Adipocyte (in vitro differentiated cells): ENCODE measurements around the gene JUNB.
A peak's percentile ranks its signal among the peaks of the same experiment; 100 is the strongest.

Experiments used
- DNase-seq: peaks from one replicate; pipeline ENCODE4 v3.0.0-alpha.2; 2015; ENCODE audit warnings: low read depth
- H3K27me3 ChIP-seq: replicated peaks from 2 replicates; pipeline ENCODE4 v1.7.0; 2013; ENCODE audit warnings: mild to moderate bottlenecking, low read length, moderate library complexity; ENCODE audit not compliant: control insufficient read depth, insufficient read depth
- H3K36me3 ChIP-seq: 2 replicates; pipeline ENCODE4 v1.7.0; 2013; ENCODE audit warnings: low read length, mild to moderate bottlenecking, moderate library complexity; ENCODE audit not compliant: control insufficient read depth, insufficient read depth, severe bottlenecking
- H3K4me1 ChIP-seq: 2 replicates; pipeline ENCODE4 v1.7.0; 2013; ENCODE audit warnings: mild to moderate bottlenecking, low read length, moderate library complexity; ENCODE audit not compliant: control insufficient read depth, insufficient read depth
- H3K4me3 ChIP-seq: 2 replicates; pipeline ENCODE4 v1.7.0; 2013; ENCODE audit warnings: mild to moderate bottlenecking, low read length, moderate library complexity
- H3K9ac ChIP-seq: 2 replicates; pipeline ENCODE4 v1.7.0; 2013; ENCODE audit warnings: mild to moderate bottlenecking, low read length, moderate library complexity
- H3K9me3 ChIP-seq: 2 replicates; pipeline ENCODE4 v1.7.0; 2013; ENCODE audit warnings: mild to moderate bottlenecking, low read length, moderate library complexity; ENCODE audit not compliant: control insufficient read depth

The JUNB gene

GRCh38 chr19:12784394-12784870 is 6.9 kb upstream of the JUNB start:
- Histone ChIP-seq H3K9me3 (no peaks in the 10 kb centered on the region), H3K4me3 (no peak overlapping the region), H3K27me3 (no peaks in the 10 kb centered on the region), H3K4me1 (peaks cover 60% of the 10 kb centered on the region), H3K9ac (no peak overlapping the region), H3K36me3 (no peaks in the 10 kb centered on the region)
- DNase-seq, result peak; percentile 26

DNA sequence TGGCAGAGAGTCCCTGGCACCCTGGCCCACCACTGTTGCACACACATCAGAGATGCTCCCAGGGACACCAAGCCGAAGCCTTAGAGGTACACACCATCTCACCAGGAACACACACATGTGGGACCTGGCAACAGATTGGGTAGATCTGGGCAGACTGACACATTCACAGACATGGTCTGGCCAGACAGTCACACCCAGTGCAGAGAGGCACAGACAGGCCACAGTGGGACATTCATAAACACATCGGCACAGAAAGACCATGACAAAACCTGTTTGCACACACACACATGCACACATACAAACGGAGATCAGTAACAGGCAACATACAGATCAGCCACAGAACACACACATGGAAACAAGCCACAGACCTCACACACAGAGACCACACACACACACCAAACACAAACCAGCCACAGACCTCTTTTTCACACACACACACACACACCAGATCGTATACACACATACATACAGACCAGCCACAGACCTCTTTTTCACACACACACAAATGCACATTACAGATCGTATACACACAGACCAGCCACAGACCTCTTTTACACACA is 6.3 kb upstream of the JUNB start:
- H3K4me1 ChIP-seq, result peaks cover 55% of the 10 kb centered on the region
- H3K9me3 ChIP-seq, result no peaks in the 10 kb centered on the region
- DNase-seq, result peak; percentile 41
- H3K4me3 ChIP-seq, result no peak overlapping the region
- no peak overlapping the region for H3K9ac ChIP-seq
- no peaks in the 10 kb centered on the region for H3K27me3 ChIP-seq
- H3K36me3 ChIP-seq, result no peaks in the 10 kb centered on the region

- Histone ChIP-seq H3K36me3 (no peaks in the 10 kb centered on the region), H3K9me3 (no peaks in the 10 kb centered on the region), H3K27me3 (no peaks in the 10 kb centered on the region), H3K4me1 (peaks cover 58% of the 10 kb centered on the region), H3K4me3 (no peak overlapping the region), H3K9ac (peak overlapping the region; percentile 41)
- DNase-seq, result no peak
Observed at GRCh38 chr19:12785431-12786031, 5.8 kb upstream of the JUNB start.

- Histone ChIP-seq H3K9me3 (no peaks in the 10 kb centered on the region), H3K36me3 (no peaks in the 10 kb centered on the region), H3K9ac (peak overlapping the region; percentile 41), H3K27me3 (no peaks in the 10 kb centered on the region), H3K4me3 (no peak overlapping the region), H3K4me1 (peaks cover 63% of the 10 kb centered on the region)
- DNase-seq, result no peak
Observed at GRCh38 chr19:12786141-12786870, 5.0 kb upstream of the JUNB start.

- no peaks in the 10 kb centered on the region for H3K27me3 ChIP-seq
- DNase-seq, result no peak
- no peak overlapping the region for H3K4me3 ChIP-seq
- peaks cover 62% of the 10 kb centered on the region for H3K4me1 ChIP-seq
- peak overlapping the region; percentile 9 for H3K9ac ChIP-seq
- no peaks in the 10 kb centered on the region for H3K36me3 ChIP-seq
- H3K9me3 ChIP-seq, result no peaks in the 10 kb centered on the region
Observed at GRCh38 chr19:12786952-12787351, 4.3 kb upstream of the JUNB start.

GRCh38 chr19:12787458-12787857 is 3.8 kb upstream of the JUNB start:
- H3K4me1 ChIP-seq, result peaks cover 58% of the 10 kb centered on the region
- H3K9me3 ChIP-seq, result no peaks in the 10 kb centered on the region
- peak overlapping the region; percentile 9 for H3K9ac ChIP-seq
- H3K4me3 ChIP-seq, result no peak overlapping the region
- no peak for DNase-seq
- H3K27me3 ChIP-seq, result no peaks in the 10 kb centered on the region
- no peaks in the 10 kb centered on the region for H3K36me3 ChIP-seq

GRCh38 chr19:12788042-12788681 is 3.1 kb upstream of the JUNB start:
- H3K4me3 ChIP-seq, result peak overlapping the region; percentile 78
- peak; percentile 44 for DNase-seq
- peak overlapping the region; percentile 99 for H3K9ac ChIP-seq
- H3K9me3 ChIP-seq, result no peaks in the 10 kb centered on the region
- H3K27me3 ChIP-seq, result no peaks in the 10 kb centered on the region
- peaks cover 53% of the 10 kb centered on the region for H3K4me1 ChIP-seq
- no peaks in the 10 kb centered on the region for H3K36me3 ChIP-seq

GRCh38 chr19:12788682-12789097 is 2.6 kb upstream of the JUNB start:
- Histone ChIP-seq H3K27me3 (no peaks in the 10 kb centered on the region), H3K4me3 (peak overlapping the region; percentile 78), H3K9ac (peak overlapping the region; percentile 99), H3K9me3 (no peaks in the 10 kb centered on the region), H3K4me1 (peaks cover 49% of the 10 kb centered on the region), H3K36me3 (no peaks in the 10 kb centered on the region)
- DNase-seq, result peak; percentile 83

- H3K9ac ChIP-seq, result peak overlapping the region; percentile 99
- DNase-seq, result no peak
- no peaks in the 10 kb centered on the region for H3K27me3 ChIP-seq
- no peaks in the 10 kb centered on the region for H3K9me3 ChIP-seq
- H3K36me3 ChIP-seq, result no peaks in the 10 kb centered on the region
- peaks cover 51% of the 10 kb centered on the region for H3K4me1 ChIP-seq
- H3K4me3 ChIP-seq, result peak overlapping the region; percentile 99
Observed at GRCh38 chr19:12789098-12789903, 2.0 kb upstream of the JUNB start.

DNA sequence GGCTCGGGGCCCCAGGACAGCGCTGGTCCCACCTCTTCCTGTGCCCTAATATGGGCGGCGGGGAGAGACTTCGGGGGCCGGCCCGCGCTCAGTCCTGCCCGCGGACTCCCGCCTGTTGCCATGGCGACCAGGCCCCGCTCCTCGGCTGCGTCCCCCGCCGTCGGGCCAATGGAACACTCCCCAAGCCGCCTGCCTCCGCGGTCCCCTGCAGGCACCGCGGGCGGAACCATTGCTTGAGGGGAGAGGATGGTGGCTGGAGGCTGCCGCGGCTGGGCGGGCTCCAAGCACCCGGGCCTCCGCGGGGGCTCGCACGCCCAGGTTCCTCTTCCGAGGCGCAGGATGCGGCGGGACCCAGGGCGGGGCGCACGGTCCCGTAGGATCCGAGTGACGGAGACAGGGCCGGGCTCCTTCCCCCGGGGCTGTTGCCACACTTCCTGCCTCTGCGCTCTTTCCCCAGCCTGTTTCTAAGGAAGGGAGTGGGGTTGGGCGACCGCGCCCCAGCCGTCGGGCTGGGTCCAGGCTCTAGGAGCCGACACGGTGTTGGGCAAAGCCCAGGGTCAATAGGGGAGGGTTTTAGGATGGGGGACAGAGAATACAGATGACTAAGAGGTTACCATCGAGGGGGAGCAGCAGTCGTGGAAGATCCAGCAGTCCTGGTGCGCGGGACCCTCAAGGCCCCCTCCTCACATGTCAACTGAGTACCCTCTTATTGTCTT is 1.2 kb upstream of the JUNB start:
- Histone ChIP-seq H3K4me3 (peak overlapping the region; percentile 99), H3K4me1 (peaks cover 51% of the 10 kb centered on the region), H3K9me3 (no peaks in the 10 kb centered on the region), H3K9ac (peak overlapping the region; percentile 99), H3K27me3 (no peaks in the 10 kb centered on the region), H3K36me3 (no peaks in the 10 kb centered on the region)
- DNase-seq, result peak; percentile 98
